AG04449 (cell line): ENCODE measurements around the gene RARB.
A peak's percentile ranks its signal among the peaks of the same experiment; 100 is the strongest.

ENCODE experiments used
- CTCF ChIA-PET: fragments of 350-600 bp; formaldehyde crosslinking; extraction: SDS; loops from one replicate; lab custom pipeline; 2021; ENCODE audit warnings: antibody characterized with exemption; lab: Yijun Ruan, JAX
- POLR2A ChIA-PET: fragments of 400-600, 350-600 bp; formaldehyde crosslinking; extraction: SDS; loops from one replicate; lab custom pipeline; 2020; ENCODE audit warnings: antibody characterized with exemption, inconsistent platforms; lab: Yijun Ruan, JAX
- DNase-seq: peaks from one replicate; pipeline ENCODE4 v3.0.0-alpha.2; 2010; ENCODE audit warnings: low read depth, low spot score
- H3K4me3 ChIP-seq: 2 replicates; pipeline ENCODE4 v1.5.1; 2011; ENCODE audit warnings: low read depth, mild to moderate bottlenecking, control low read depth, low read length
- TF ChIP-seq, protein P1 (sequence below): IDR thresholded peaks from one replicate; pipeline ENCODE4 v1.5.1; 2011; ENCODE audit warnings: mild to moderate bottlenecking, moderate library complexity, low read length, control low read depth, inconsistent platforms; ENCODE audit not compliant: insufficient read depth; ENCODE audit errors: missing control alignments

RARB gene

DNA sequence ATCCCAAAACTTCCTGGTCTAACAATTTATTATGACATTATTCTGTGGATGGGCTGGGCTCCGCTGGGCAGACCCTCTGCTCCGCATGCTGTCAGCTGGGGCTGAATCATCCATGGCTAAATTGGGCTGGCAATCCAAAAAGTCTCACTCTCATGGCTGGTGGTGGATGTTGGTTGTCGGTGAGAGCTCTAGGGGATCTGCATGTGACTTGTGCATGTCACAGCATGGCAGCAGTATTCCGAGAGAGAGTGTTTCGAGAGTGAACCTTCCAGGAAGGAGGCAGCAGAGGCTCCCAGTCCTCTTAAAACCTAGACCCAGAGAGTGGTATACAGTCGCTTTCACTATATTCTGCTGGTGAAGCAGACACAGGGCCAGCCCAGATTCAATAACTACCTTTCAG lies 9.9 kb downstream of the RARB start:
- ChIA-PET POLR2A (no interaction called here), CTCF (interaction anchor here (6.2 kb wide), 1 partner anchor 156 kb away, joined by 54 read pairs; no protein-coding TSS in a partner anchor)
- TF ChIP-seq, protein P1, sequence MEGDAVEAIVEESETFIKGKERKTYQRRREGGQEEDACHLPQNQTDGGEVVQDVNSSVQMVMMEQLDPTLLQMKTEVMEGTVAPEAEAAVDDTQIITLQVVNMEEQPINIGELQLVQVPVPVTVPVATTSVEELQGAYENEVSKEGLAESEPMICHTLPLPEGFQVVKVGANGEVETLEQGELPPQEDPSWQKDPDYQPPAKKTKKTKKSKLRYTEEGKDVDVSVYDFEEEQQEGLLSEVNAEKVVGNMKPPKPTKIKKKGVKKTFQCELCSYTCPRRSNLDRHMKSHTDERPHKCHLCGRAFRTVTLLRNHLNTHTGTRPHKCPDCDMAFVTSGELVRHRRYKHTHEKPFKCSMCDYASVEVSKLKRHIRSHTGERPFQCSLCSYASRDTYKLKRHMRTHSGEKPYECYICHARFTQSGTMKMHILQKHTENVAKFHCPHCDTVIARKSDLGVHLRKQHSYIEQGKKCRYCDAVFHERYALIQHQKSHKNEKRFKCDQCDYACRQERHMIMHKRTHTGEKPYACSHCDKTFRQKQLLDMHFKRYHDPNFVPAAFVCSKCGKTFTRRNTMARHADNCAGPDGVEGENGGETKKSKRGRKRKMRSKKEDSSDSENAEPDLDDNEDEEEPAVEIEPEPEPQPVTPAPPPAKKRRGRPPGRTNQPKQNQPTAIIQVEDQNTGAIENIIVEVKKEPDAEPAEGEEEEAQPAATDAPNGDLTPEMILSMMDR = no peak

DNA sequence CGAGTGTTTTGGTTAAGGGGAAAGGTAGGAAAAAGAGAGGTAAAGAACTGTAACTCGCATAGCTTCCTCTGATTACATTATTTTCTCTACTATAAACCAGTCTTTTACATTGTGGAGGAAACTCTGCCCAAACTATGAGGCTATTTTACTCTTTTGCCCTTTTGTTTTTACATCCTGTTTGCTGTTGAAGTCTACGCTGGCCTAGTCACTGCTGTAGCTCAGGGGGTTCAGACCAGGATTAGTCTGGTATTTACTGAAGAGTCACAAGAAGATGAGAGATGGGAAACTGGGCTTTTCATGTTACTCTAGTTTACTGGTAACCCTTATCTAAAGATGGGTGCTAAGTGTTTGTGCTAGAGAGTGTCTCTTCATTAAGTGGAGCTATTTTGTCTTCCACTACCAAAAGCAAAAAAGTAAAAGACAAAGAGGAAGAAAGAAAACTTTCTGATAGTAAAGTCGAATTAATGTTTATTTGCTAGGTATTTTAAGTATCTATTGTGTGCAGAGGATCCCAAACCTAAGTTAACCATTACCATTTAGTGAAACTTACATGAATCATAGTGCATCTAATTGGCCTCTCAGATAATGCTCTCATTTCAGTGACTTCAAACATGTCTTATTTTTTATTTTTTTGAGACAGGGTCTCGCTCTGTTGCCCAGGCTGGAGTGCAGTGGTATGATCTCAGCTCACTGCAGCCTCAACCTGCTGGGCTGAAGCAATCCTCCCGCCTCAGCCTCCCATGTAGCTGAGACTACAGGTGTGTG lies 10.9 kb downstream of the RARB start:
- no peak for DNase-seq
- no peak overlapping the region for H3K4me3 ChIP-seq
- TF ChIP-seq, protein P1 = no peak
- POLR2A ChIA-PET = no interaction called here
- CTCF ChIA-PET = interaction anchor here (0.6 to 1.7 kb wide), 4 partner anchors 25 to 154 kb away, joined by 3 to 4 read pairs (median 3); no protein-coding TSS in a partner anchor

More for the DNA sequence above, 9.9 kb downstream of the RARB start:
- no peak overlapping the region for H3K4me3 ChIP-seq
- DNase-seq = no peak

DNA sequence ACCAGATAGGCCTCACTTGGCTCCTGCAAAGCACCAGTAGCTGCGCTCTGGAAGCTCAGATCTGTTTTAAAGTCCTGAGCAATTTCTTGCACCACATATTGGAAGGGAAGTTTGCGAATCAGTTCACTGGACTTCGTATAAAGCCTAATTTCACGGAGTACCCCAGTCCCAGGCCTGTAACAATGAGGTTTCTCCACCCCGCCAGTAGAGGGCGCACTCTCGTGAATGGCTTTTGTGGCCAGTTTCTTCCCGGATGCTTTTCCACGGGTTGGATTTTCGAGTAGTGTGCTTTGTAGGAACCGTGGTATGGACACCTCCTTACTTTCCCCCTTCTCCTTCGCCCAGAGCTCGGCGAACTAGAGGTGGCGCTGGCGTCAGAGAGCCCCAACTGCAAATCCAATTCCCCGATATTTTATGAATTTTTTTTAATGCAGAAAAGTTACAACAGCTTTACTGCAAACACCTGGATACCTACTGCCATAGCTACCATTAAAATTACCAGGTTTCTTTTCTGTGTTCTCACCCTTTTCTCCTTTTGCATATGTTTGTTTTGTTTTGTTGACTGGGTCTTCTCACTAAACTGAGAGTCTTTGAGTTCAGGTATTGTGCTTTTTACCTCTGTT lies 13.3 kb downstream of the RARB start:
- TF ChIP-seq, protein P1 = peak; percentile 57
- ChIA-PET CTCF (interaction anchor here (1.0 to 3.2 kb wide), 7 partner anchors 8 to 155 kb away, joined by 3 to 14 read pairs (median 5); partner anchors contain the start of gene RARB), POLR2A (no interaction called here)
- no peak for DNase-seq
- H3K4me3 ChIP-seq = no peak overlapping the region

DNA sequence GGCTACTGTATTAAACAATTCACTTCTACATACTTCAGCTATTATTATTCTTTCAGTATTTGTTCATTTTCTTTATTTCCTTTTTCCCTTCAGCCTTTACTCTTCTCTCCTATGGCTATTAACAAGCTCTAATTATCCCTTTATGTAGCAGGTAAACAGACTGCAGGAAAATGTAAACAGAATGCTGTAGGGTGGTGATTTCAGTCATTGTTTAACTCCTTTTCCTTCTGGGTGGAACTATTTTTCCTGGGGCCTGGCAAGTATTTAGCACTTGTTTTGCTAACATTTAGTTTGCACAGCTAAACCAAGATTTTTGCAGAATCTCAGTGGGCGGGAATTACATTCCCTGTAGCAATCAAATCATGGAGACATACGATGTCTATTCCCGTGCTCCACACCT lies 14.4 kb downstream of the RARB start:
- TF ChIP-seq, protein P1 = no peak
- CTCF ChIA-PET = interaction anchor here (0.6 to 3.2 kb wide), 10 partner anchors 9 to 420 kb away, joined by 3 to 14 read pairs (median 3); no protein-coding TSS in a partner anchor
- DNase-seq = no peak
- H3K4me3 ChIP-seq = no peak overlapping the region
- POLR2A ChIA-PET = no interaction called here

DNA sequence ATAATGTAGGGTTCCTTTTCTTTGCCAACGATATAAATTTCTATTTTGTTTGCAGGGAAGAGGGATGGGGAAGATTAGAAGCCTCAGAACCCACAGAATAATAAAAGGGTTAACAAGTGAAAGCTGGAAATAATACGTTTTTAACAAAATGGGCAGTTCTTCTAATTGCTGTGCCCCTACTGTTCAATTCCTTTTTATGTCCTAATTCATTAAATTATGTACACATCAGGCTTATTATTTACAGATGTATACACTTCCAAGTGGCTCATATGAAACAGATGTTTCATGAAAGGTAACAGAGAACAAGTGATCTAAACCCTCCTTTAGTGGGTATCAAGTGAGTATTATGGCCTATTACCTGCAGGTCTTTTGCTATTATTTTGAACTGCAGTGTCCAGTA lies 16.2 kb downstream of the RARB start:
- no peak for DNase-seq
- TF ChIP-seq, protein P1 = no peak
- ChIA-PET POLR2A (no interaction called here), CTCF (interaction anchor here (2.6 kb wide), 1 partner anchor 11 kb away, joined by 8 read pairs; no protein-coding TSS in a partner anchor)
- no peak overlapping the region for H3K4me3 ChIP-seq

DNA sequence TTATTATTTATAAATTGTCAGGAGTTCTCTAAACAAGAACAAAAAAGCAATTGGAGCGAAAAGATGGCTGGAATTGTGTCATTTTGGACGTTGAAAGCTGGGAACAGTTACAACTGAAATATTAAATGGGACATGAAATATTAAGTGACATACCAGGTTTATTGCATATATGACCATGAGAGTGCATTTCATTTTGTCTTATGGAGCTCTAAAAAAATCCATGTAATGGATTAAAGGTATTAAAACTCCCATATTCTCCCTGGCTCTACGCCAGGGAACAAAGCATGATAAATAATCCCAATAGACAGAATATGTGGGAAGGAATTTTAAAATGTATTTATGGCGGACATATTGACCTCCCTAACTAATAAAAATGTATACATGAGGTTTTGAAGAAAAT lies 17.7 kb downstream of the RARB start:
- H3K4me3 ChIP-seq = no peak overlapping the region
- ChIA-PET CTCF (interaction anchor here (1.2 to 2.6 kb wide), 3 partner anchors 9 to 12 kb away, joined by 4 to 8 read pairs (median 5); no protein-coding TSS in a partner anchor), POLR2A (no interaction called here)
- TF ChIP-seq, protein P1 = no peak
- DNase-seq = no peak
